ENCODE data around the gene PTPN3.

Gene PTPN3

GRCh38 chr9:109477258-109478050 lies 20.7 kb downstream of the PTPN3 start:
- no peak for DNase-seq (ENCODE audit: low read depth)

- no peak for DNase-seq (ENCODE audit: low read depth)
Observed at GRCh38 chr9:109476642-109477257, 21.4 kb downstream of the PTPN3 start.

GRCh38 chr9:109475526-109475925 lies 22.6 kb downstream of the PTPN3 start:
- peak; percentile 21 for DNase-seq (ENCODE audit: low read depth)

- DNase-seq (ENCODE audit: low read depth) = no peak
Observed at GRCh38 chr9:109474944-109475343, 23.2 kb downstream of the PTPN3 start.

GRCh38 chr9:109474170-109474569 lies 23.9 kb downstream of the PTPN3 start:
- DNase-seq (ENCODE audit: low read depth) = no peak

GRCh38 chr9:109473329-109473728 lies 24.8 kb downstream of the PTPN3 start:
- DNase-seq (ENCODE audit: low read depth) = no peak

GRCh38 chr9:109471475-109472393 lies 26.4 kb downstream of the PTPN3 start:
- DNase-seq (ENCODE audit: low read depth) = no peak

GRCh38 chr9:109469646-109470358 lies 28.3 kb downstream of the PTPN3 start:
- DNase-seq (ENCODE audit: low read depth) = peak; percentile 66

- peak; percentile 14 for DNase-seq (ENCODE audit: low read depth)
Observed at GRCh38 chr9:109468927-109469326, 29.2 kb downstream of the PTPN3 start.

GRCh38 chr9:109467936-109468335 lies 30.2 kb downstream of the PTPN3 start:
- DNase-seq (ENCODE audit: low read depth) = no peak

GRCh38 chr9:109466623-109467590 lies 31.2 kb downstream of the PTPN3 start:
- no peak for DNase-seq (ENCODE audit: low read depth)

GRCh38 chr9:109463924-109464625 lies 34.0 kb downstream of the PTPN3 start:
- no peak for DNase-seq (ENCODE audit: low read depth)

- DNase-seq (ENCODE audit: low read depth) = no peak
Observed at GRCh38 chr9:109460576-109460975, 37.5 kb downstream of the PTPN3 start.

- DNase-seq (ENCODE audit: low read depth) = no peak
Observed at GRCh38 chr9:109459423-109459822, 38.7 kb downstream of the PTPN3 start.

GRCh38 chr9:109458453-109459211 lies 39.5 kb downstream of the PTPN3 start:
- DNase-seq (ENCODE audit: low read depth) = no peak

- DNase-seq (ENCODE audit: low read depth) = no peak
Observed at GRCh38 chr9:109456811-109457210, 41.3 kb downstream of the PTPN3 start.

GRCh38 chr9:109455861-109456260 lies 42.2 kb downstream of the PTPN3 start:
- no peak for DNase-seq (ENCODE audit: low read depth)

- DNase-seq (ENCODE audit: low read depth) = no peak
Observed at GRCh38 chr9:109455391-109455790, 42.7 kb downstream of the PTPN3 start.

- DNase-seq (ENCODE audit: low read depth) = no peak
Observed at GRCh38 chr9:109454601-109455155, 43.4 kb downstream of the PTPN3 start.
